Measurements from ENCODE around the gene GLRX. TPM values are rescaled to one million over a fixed set of nuclear protein-coding genes. Genes with fewer than 3 reads are reported as not detected.

Gene GLRX
- total RNA-seq (2022; extraction: Qiagen RNA extraction; ENCODE audit: low read depth), result 84.5 to 167 TPM (median 97.7 TPM) in 5 replicates

GRCh38 chr5:95822542-95823181 is at the start of gene GLRX:
GLRX (minus strand) TSS chr5:95822726; CDS start chr5:95822662, 64 bp downstream.

Other genes with a start within 250 kb of the GLRX start
- 0.08 to 0.27 TPM (median 0.21 TPM) in 3 of 5 replicates, not detected in the others for gene GPR150, start 202.6 kb downstream of the GLRX start, total RNA-seq (2022; extraction: Qiagen RNA extraction; ENCODE audit: low read depth)
- 3.1 to 4.8 TPM (median 4.1 TPM) in 5 replicates for gene RFESD, start 175.9 kb downstream of the GLRX start, total RNA-seq (2022; extraction: Qiagen RNA extraction; ENCODE audit: low read depth)
- not detected in 5 replicates for gene SPATA9, start 139.7 kb downstream of the GLRX start, total RNA-seq (2022; extraction: Qiagen RNA extraction; ENCODE audit: low read depth)
- gene RHOBTB3, start 91.4 kb downstream of the GLRX start, total RNA-seq (2022; extraction: Qiagen RNA extraction; ENCODE audit: low read depth), result 6.8 to 9.2 TPM (median 9.0 TPM) in 5 replicates
- 20.1 to 32.9 TPM (median 30.1 TPM) in 5 replicates for gene ELL2, start 139.1 kb upstream of the GLRX start, total RNA-seq (2022; extraction: Qiagen RNA extraction; ENCODE audit: low read depth)

Data from A549 treated with GW870086 at 1 μM for 4 hours (cell line).